Dermis microvascular lymphatic vessel endothelial cell (primary cell): Measurements from ENCODE around the gene SEC22B. TPM values are rescaled to one million over a fixed set of nuclear protein-coding genes. Genes with fewer than 3 reads are reported as not detected.
"Not testable (repeated sequence)": the region's sequence is repeated elsewhere in the genome, so short reads cannot be mapped to it uniquely, and the experiment has no call there.

Experiments
- DNase-seq, 2 donors: peaks; one replicate each; pipeline versions ENCODE4 v3.0.0 to v3.0.0-alpha.2; 2010; ENCODE audit warnings: low read depth in 2 of 2
- total RNA-seq: library from RNA; depleted of rRNA; stranded (reverse); fragments of >200 nt; gene quantifications from 2 replicates; pipeline ENCODE4 v1.2.1, GENCODE V29; 2014

SEC22B gene
- 20.4 and 22.0 TPM in 2 replicates for total RNA-seq

DNA sequence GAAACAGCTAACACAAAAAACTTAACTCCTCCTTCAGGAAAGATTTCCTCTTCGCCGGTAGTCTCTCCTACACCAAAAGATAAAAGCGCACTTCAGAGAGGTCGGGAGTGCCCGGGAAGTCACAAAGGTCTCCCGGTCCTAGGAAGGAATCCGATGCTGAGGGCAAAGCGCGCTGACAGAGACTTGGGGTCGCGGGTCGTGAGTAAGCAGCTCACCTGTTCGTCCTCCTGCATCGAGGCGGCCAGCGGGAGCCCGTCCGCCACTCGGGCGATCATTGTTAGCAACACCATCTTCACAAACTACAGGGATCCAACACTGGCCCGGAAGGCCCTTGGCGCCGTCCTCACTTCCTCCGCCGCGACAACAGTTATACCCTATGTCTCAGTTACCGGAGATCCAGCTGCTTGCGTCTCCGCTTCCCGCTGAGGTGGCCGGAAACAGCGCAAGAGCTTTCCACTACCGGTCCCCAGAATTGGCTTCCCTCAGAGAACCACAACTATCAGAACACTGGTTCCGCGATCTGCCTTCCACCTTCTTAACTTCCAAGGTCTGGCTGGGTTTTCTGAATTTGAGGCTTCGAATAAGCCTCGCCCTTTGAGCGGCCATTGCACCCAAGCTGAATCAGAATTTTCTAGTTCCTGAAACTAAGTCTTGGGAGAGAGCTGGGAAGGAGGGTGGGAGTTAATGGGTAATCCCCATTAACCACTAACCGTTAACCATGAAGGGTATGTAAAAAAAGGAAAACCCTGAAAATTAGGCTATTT is at the start of gene SEC22B:
TSS of gene SEC22B (minus strand) at position 429 of the 764 bp plus-strand sequence. CDS start at position 290, 139 bp downstream.
- DNase-seq = peak; percentile 88 to 93

DNA sequence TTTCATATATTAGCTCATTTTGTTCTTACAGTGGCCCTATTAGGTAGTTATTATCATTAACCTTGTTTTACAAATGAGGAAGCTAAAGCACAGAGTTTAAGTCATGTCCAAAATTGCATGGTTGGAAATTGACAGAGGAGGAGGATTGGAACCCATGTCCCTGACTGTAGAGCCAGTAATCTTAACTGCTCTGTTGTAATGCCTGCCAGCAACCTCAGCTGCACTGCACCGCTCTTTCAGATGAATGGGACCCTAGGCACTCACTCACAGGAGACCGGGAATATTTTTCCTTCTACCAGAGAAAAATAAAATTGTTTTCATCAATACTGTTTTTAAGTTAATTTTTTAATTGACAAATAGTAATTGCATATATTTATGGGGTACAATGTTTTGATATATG is 41.6 kb upstream of the SEC22B start:
- not testable (repeated sequence) for DNase-seq

DNA sequence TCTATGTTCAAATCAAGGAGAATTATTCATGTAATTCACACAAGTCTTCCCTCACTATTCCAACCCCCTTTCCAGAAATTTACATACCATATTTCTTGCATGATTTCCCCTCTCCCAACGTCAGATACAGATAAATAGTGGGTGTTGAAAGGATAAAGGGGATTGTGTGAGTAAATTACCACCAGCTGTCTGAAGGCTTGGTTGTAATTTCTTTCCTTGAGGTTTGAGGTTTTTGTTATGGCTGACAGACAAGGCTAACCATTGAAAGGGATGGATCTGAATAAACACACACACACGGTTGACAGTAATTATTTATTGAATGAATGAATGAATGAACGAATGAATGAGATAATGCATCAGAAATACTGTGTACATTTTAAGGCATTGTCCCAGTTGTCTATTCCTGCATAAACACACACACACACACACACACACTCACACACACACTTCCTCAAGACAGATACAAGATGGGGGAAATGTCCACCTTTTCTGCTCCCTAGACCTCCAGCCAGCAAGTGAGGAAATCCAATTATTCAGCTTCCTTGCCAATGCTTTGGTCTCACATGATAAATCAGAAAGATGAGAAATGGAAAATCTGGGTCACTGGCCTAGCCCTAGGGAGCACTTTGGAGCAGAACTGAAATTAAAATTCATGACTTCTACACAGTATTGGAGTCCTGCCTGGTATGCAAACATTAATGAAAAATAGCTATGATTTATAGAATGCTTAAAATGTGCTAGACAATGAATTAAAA is 41.0 kb upstream of the SEC22B start:
- DNase-seq = not testable (repeated sequence)

DNA sequence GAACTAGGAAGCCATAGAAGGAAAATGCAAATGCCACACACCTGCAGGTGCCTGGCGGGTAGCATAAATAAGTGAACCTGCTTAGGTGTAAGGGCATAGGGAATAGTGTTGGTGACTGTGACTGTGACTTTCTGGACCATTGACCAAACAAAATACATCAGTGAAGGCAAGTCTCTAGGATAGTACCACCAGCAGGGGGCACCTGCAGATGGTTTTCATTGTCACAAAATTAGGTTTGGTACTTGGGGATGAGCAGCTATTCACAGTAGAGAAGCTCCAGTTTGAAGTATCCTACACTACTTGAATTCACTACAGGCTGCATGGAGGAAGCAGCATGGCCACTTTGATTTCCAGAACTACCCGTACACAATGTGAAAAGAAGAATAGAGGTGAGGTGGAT is 37.3 kb upstream of the SEC22B start:
- DNase-seq = not testable (repeated sequence)

DNA sequence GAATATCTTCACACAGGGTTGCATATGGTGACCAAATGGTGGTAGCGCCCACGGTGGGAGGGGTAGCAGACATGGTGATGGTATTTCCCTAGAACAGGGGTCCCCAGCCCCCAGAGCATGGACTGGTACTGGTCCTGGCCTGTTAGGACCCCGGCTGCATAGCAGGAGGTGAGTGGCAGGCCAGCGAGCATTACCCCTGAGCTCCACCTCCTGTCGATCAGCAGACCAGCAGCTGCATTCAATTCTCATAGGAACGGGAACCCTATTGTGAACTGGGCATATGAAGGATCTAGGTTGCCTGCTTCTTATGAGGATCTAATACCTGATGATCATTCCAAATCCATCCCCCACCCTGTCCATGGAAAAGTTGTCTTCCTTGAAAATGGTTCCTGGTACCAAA is 34.4 kb upstream of the SEC22B start:
- not testable (repeated sequence) for DNase-seq

DNA sequence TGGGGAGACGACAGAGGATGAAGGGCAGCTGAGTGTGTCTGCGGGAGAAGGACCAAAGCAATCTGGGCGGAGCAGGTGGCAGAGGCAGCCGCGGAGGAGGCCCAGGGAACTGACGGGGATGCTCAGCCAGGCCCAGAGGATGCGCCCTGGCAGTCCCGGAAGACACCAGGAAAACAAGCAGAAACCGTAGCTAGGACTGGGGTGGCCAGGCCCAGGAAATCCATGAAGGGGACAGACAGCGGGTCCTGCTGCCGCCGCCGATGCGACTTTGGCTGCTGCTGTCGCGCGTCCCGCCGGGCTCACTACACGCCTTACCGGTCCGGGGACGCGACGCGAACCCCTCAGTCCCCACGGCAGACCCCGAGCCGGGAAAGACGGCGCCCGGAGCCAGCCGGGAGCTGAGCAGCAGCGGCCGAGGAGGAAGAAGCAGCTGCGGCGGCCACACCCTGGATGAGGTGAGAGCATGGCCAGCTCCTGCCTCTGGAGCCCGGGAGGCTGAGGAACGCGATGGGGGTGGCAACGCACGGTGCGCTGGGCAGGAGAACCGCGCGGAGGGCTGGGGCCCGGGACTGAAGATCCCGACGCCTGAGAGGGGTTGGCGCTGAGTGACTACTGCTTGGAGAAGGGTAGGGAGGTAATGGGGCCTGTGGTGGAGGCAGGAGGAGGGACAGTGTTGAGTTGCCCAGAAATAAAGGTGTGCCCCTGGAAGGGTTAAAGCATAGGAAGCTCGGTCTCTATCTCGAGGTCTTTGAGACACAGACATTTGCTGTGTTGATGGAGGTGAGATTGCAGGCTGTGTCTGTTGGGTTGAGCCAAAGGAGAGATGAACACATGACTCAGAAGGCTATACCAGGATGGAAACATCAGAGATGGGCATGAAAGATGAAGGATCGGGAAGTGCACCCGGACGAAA is 20.8 kb upstream of the SEC22B start:
- not testable (repeated sequence) for DNase-seq

DNA sequence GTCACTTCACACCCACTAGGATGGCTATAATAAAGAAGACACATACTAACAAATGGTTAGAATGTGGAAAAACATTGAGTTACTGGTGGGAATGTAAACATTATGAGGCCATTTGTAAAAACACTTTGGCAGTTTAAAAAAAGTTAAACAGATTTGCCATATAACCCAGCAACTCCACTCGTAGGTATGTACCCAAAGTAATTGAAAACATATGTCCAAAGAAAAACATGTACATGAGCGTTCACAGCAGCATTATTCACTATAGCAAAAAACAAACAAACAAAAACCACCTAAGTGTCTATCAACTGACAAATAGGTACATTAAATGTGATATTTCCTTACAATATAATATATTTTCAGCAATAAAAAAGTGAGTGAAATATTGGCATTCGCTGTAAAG is 12.3 kb upstream of the SEC22B start:
- DNase-seq = not testable (repeated sequence)

DNA sequence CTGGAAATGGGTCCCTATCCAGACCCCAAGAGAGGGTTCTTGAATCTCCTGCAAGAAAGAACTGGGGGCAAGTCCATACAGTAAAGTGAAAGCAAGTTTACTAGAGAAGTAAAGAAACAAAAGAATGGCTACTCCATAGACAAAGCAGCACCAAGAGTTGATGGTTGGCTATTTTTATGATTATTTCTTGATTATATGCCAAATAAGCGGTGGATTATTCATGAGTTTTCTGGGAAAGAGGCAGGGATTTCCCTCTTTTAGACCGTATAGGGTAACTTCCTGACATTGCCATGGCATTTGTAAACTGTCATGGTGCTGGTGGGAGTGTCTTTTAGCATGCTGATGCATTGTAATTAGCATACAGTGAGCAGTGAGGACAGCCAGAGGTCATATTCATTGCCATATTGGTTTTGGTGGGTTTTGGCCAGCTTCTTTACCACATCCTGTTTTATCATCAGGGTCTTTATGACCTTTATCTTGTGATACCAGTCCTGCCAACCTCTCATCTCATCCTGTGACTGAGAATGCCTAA is 5.9 kb upstream of the SEC22B start:
- not testable (repeated sequence) for DNase-seq

DNA sequence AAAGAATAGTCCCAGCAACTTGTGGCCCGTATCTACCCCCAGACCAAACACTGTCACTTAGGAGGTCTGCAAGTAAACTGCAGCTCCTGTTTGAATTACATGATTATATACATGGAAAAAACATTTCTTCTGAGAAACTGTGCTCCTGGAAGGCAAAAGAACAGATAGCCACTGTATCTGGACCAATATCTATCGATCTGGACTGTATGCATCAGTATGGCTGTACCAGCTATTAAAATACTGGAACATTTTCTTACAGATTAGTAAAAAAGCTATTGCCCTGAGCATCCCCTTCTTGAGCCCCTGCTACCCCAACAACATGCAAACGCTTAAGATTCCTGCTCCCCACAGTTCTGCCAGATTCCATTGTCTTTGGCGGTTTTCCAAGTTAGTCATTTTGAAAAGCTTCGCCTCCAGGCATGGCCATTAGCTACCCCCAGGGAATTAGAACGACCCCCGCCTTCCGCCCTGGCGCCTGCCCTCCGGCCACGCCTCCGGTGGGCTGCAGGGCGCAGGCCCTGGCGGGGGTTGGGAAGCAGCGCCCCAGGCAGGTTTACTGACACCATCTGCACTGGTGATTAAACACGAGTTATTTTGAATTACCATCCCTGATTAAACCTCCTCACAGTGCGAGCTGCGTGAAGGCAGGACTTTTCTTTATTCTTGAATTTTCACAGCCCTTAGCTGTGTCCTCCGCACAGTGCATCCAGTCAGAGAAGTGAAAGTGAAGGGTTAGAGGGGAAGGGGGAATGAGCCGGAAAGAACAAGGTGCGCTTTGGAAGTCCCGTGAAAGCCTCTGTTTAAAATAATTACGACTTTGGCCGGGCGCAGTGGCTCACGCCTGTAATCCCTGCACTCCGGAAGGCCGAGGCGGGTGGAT is 3.7 kb upstream of the SEC22B start:
- peak in 1 of 2 donors; percentile 47 for DNase-seq

DNA sequence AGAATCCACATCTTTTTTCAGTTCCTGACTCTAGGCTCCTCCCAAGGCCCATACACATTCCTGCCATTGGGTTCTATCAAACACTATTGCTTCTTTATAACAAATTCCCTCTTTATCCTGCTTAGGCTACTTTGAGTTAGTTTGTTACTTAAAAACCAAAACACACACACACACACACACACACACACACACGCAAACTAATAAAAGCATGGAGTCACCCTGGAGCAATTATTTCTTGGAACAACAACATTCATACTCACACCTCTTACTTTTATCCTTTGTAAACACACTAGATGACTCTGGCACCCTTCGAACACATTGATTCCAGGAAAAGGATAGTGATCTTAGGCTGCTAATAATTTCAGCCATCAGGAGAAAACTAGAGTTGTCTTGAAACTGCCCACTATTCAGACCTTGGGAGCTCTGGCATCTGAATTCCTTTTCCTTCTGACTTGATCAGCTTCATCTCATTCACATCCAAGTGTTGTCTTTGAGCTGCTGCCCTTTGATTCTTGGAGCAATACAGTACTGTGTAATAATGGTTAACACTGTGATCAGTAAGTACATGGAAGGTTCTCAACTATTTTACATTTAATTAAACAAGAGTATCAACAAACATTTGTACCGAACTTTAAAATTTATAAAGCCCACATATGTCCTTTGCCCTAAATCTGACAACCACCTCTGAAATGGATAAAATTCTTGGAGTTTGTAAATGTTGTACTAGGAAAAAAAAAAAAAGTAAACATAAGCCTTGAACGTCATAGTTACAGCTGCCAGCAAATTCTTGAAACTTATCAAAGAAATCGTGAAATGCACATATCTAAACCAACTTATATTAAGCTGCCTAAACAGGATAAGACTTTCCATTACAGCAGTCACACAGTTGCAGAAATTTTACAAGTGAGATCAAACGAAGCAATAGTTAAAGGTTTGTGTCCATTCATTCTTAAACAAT is 2.8 kb upstream of the SEC22B start:
- DNase-seq = no peak

DNA sequence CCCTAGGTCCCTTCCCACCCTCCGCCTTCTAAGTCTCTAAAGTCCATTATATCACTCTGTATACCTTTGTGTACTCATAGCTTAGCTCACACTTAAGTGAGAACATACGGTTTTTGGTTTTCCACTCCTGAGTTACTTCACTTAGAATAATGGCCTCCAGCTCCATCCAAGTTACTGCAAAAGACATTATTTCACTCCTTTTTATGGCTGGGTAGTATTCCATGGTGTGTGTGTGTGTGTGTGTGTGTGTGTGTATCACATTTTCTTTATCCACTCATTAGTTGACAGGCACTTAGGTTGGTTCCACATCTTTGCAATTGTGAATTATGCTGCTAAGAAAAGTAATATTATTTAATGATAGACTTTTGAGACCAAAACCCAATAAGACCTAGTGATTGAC is 1.7 kb upstream of the SEC22B start:
- DNase-seq = not testable (repeated sequence)

DNA sequence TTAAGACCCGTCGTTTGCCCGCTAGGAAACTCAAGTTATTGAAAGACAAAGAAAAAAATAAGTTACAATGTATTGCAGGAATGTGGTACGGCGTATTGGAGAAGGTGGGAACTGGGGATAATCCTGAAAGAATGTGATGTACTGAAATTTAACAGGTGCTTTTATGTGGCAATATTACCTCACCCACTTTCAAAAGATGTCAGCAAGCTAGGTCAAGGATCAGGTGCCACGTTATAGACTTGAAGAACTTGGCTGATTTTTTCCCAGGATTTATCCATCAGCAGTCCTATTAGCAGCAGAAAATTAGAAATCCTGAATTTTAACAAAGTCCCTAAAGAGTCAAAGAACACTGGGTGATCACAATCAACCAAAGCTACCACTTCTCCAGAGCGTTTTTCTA is 632 bp downstream of the SEC22B start:
- DNase-seq = peak in 1 of 2 donors; percentile 49

DNA sequence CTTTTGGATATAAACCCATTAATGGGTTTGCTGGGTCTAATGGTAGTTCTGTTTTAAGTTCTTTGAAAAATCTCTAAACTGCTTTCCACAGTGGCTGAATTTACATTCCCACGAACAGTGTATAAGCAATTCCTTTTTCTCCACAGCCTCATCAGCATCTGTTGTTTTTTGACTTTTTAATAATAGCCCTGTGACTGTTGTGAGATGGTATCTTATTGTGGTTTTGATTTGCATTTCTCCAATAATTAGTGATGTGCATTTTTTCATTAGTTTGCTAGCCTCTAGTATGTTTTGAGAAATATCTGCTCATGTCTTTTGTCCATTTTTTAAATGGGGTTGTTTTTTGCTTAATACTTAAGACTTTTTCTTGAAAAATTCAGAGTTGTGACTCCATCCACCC is 11.6 kb downstream of the SEC22B start:
- DNase-seq = not testable (repeated sequence)

DNA sequence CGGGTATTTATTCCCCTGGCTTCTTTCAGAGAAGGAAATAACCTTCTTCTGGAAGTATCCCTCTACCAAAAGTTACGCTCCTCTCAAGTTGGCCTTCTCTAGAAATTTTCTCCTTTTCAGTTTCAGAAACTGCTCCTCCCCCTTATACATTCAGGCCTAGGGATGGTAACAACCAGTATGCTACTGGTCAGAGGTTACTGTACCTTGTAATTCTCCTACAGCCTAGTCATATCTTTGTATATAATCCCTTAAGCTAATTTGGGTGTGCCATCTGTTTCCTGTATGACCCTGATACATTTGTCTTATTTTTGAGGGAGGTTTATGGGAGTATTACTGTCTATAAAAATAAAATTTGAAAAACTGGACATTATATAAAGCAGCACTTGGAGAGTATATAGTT is 14.3 kb downstream of the SEC22B start:
- DNase-seq = not testable (repeated sequence)

DNA sequence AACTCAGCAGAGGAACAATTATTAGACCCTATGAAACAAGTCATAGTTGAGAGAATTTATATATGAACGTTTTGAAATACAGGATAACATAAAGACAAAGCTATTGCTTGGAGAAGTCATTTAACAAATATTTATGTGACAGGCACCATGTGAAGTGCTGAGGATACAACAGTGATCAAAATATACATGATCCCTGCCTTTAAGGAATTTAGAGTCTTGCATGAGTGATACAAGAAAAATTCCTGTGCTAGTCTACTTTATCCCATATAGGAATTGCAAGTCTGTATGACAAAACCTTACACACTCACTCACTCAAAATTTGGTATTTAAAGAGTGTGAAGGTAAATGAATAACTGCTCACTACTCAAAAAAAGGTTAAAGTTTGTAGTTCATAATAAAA is 17.8 kb downstream of the SEC22B start:
- DNase-seq = not testable (repeated sequence)

DNA sequence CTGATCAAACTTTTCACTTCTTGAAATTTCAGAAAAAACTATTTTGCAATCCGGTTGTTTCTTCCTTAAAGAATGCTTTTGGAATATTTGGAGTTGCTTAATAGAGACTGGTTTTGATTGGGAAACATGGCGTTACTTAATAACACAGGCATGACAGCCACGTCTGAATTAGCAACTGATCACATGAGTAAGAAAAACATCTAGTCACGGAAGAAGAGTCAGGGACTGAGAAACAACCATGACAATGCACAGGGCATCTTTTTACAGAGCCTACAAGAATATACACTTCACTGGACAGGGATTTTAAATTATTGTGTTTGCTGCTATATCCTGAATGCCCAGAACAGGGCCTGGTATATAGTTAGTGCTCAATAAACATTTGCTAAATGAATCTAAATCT is 18.2 kb downstream of the SEC22B start:
- not testable (repeated sequence) for DNase-seq

DNA sequence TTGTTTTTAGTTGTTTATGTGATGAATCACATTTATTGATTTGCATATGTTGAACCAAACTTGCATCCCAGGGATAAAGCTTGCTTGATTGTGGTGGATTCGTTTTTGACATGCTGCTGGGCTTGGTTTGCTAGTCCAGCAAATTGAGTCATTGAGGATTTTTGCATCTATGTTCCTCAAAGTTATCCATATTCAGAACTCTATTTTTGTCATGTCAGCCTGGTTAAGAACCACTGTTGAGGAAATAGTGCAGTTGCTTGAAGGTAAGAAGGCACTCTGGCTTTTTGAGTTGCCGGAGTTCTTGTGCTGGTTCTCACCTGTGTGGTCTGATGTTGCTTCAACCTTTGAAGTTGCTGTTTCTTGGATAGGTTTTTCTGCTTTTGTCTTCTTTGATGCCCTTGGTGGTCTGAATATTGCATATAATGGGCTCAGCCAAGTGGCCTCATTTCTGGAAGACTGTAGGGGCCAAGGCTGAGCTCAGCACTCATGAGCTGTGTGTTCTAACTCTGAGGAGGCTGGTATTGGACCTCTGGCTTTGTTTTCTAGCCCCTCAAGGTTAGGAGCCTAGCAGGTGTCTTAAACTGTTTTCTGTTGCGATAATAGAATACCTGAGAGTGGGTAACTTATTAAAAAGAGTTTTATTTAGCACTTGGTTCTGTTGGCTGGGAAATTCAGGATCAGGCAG is 26.0 kb downstream of the SEC22B start:
- not testable (repeated sequence) for DNase-seq

DNA sequence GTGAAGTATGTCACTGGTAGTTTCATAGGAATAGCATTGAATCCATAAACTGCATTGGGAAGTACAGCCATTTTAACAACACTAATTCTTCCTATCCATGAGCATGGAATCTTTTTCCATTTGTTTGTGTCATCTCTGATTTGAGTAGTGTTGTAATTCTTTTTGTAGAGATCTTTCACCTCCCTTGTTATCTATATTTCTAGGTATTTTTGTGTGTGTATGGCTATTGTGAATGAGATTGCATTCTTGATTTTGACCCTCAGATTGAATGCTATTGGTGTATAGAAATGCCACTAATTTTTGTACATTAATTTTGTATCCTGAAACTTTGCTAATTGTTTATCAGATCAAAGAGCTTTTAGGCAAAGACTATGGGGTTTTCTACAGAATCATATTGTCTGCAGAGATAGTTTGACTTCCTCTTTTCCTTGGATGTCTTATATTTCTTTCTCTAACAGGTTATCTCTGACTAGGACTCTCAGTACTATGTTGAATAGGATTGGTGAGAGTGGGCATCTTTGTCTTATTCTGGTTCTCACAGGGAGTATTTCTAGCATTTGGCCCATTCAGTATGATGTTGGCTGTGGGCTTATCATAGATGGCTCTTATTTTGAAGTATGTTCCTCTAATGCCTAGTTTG is 26.8 kb downstream of the SEC22B start:
- DNase-seq = not testable (repeated sequence)
